AG10803 (cell line): ENCODE data around the gene RBM33.

Experiments used
- DNase-seq: peaks from one replicate; pipeline ENCODE4 v3.0.0; 2010; ENCODE audit warnings: low read depth
- H3K4me3 ChIP-seq: 2 replicates; pipeline ENCODE4 v1.5.1; 2011; ENCODE audit warnings: mild to moderate bottlenecking, low read length, control low read depth
- CTCF ChIP-seq: conservative IDR thresholded peaks from 2 replicates; pipeline ENCODE4 v1.5.1; 2011; ENCODE audit warnings: mild to moderate bottlenecking, low read length, control low read depth, inconsistent platforms

RBM33 gene

GRCh38 chr7:155810770-155811559, 166.5 kb downstream of the RBM33 start:
- H3K4me3 ChIP-seq, result no peak overlapping the region

GRCh38 chr7:155811560-155811894, 167.1 kb downstream of the RBM33 start:
- DNase-seq, result no peak
- H3K4me3 ChIP-seq, result no peak overlapping the region
- TF ChIP-seq CTCF, result no peak

More at GRCh38 chr7:155810770-155811559, 166.5 kb downstream of the RBM33 start:
- no peak for TF ChIP-seq CTCF
- no peak for DNase-seq

GRCh38 chr7:155811895-155812761, 167.7 kb downstream of the RBM33 start, which contains the start of gene SHH:
SHH (minus strand) TSS chr7:155812463; CDS start chr7:155812122, 341 bp downstream.
- TF ChIP-seq CTCF, result no peak
- DNase-seq, result no peak
- peak within 1 kb of the TSS; percentile 24 for H3K4me3 ChIP-seq

GRCh38 chr7:155813125-155813524, 168.7 kb downstream of the RBM33 start:
- no peak for TF ChIP-seq CTCF

GRCh38 chr7:155813546-155814315, 169.3 kb downstream of the RBM33 start:
- TF ChIP-seq CTCF, result no peak
- H3K4me3 ChIP-seq, result no peak overlapping the region

More at GRCh38 chr7:155813125-155813524, 168.7 kb downstream of the RBM33 start:
- H3K4me3 ChIP-seq, result no peak overlapping the region
- no peak for DNase-seq

GRCh38 chr7:155814316-155815276, 170.1 kb downstream of the RBM33 start:
- no peak for TF ChIP-seq CTCF
- no peak for DNase-seq
- H3K4me3 ChIP-seq, result no peak overlapping the region

More at GRCh38 chr7:155813546-155814315, 169.3 kb downstream of the RBM33 start:
- DNase-seq, result no peak
